ENCODE results near the gene ALK.

The ALK gene

DNA sequence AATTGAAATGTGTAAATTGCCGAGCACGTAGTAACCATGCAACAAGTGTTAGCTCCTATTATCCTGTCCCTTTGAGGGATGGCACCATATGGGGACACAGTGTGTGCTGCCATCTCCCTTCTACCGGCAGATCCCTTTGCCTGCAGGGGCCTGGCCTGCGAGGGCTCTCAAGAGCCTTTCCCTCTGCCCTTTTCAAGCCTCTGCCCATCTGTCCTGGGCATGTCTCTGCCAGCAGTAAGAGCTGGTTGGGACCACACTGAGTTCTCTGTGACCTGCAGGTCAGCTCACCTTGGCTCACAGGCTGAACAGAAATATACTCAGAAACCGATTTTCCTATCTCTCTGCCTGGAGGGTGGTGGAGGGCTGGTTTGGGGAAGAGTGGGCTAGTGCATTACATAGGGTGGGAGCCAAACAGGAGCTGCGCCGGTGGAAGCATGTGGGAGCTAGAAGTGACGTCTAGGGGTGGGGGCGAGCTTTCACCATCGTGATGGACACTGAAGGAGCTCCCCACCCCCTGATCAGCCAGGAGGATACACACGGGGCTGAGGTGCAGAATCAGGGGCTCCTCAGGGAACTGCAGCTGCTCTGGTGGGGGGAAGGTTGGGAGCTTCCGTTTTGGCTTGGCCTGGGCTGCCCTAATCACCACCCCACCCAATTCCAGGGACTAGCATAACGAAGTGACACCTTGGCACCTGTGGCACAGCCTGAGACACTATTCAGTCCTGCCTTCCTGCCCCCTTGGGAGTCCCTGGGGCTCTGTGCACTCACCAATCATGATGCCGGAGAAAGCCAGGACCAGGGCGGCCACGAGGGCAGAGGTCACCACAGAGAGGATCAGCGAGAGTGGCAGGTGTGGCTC, 696.5 kb downstream of the ALK start:
- no peak for DNase-seq (ENCODE audit: low spot score)

GRCh38 chr2:29223851-29224692, 697.3 kb downstream of the ALK start:
- peak; percentile 12 for DNase-seq (ENCODE audit: low spot score)

GRCh38 chr2:29223257-29223656, 698.1 kb downstream of the ALK start:
- no peak for DNase-seq (ENCODE audit: low spot score)

DNA sequence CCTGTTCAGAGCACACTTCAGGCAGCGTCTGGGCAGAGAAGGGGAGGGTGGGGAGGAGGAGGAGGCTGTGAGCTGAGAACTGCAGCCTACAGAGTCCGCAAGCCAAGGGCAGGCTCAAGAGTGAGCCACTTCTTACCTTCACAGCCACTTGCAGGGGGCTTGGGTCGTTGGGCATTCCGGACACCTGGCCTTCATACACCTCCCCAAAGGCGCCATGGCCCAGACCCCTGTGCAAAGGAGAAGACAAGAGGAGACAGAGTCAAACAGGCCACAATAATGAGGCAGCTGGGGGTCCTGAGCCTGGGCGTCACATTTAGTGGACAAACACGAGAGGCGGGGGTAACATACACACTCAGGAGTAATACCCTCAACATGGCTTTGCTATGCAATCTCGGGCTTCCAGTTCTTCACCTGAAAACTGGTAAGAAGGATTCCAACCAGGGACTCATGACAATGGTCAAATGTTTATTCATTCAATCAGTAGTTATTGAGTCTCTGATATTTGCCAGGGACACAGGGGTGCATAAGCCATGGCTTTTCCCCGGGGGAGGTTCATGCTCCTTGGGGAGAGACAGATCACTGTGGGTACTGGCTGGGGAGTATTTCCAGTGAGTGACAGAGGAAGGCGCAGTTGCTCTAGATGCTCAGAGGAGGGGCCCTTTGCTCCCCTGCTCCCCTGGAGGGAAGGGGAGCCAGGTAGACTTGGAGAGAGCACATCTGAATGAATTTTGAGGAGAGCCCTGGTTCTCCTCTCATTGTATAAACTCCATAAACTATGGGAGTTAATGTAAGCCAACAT, 698.8 kb downstream of the ALK start:
- DNase-seq (ENCODE audit: low spot score): no peak

GRCh38 chr2:29220506-29221270, 700.7 kb downstream of the ALK start:
- DNase-seq (ENCODE audit: low spot score): no peak

DNA sequence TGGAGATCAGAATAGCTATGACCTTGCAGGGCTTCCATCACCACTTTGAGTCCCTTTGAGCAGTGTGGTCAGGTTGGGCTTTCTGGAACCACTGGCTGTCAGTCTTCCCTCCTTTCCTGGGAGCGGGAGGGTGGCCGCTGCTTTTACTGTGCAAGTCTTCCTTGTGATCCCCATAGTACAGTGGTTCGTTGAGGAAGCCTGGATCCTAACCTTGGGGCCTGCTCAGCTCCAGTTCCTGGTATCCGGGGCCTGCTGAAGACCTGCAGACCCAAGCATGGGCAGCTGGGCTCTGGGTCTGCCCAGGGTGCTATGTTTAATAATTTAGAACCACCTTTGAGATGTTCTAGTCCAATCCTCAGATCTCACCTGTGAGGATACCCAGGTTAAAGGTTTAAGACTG, 702.0 kb downstream of the ALK start:
- no peak for DNase-seq (ENCODE audit: low spot score)

DNA sequence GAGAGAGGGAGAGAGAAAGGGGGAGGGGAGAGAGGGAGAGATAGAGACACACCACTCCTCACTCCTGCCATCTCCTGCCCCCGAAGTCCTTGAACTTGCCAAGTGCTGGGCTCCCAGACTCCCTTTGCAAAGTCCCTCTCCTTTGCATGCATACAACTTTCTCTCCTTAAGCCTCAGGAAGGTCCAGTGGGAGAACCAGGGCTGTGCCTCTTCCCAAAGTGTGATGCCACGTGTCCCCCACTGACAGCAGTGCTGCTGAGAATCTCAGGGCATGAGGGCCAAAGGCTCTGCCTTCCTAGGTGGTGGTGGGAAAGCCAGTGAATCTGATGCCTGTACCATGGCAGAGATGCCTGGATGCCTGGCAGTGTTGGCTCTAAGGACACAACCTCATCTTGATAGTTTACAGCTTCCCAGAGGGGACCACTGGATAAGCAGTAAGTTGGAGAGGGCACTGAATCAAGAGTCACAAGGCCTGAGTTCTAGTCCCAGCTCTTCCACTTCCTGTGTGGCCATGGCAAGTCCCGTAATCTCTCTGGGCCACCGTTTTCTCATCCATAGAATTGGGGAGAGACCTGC, 702.7 kb downstream of the ALK start:
- no peak for DNase-seq (ENCODE audit: low spot score)

- no peak for DNase-seq (ENCODE audit: low spot score)
Observed at GRCh38 chr2:29218071-29218470, 703.3 kb downstream of the ALK start.

DNA sequence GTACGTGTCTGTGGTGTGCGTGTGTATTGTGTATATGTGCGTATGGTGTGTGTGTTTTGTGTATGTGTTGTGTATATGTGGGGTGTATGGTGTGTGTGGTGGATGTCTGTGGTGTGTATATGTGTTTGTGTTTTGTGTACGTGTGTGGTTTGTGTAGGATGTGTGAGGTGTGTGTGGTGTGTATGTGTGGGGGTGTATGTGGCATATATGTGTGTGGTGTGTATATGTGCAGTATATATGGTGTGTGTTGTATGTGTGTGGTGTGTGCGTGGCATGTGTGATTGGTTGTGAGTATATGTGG, 704.8 kb downstream of the ALK start:
- no peak for DNase-seq (ENCODE audit: low spot score)

GRCh38 chr2:29215739-29216608, 705.4 kb downstream of the ALK start:
- DNase-seq (ENCODE audit: low spot score): no peak

- no peak for DNase-seq (ENCODE audit: low spot score)
Observed at GRCh38 chr2:29215073-29215472, 706.3 kb downstream of the ALK start.

GRCh38 chr2:29213888-29214291, 707.5 kb downstream of the ALK start:
- peak; percentile 40 for DNase-seq (ENCODE audit: low spot score)

DNA sequence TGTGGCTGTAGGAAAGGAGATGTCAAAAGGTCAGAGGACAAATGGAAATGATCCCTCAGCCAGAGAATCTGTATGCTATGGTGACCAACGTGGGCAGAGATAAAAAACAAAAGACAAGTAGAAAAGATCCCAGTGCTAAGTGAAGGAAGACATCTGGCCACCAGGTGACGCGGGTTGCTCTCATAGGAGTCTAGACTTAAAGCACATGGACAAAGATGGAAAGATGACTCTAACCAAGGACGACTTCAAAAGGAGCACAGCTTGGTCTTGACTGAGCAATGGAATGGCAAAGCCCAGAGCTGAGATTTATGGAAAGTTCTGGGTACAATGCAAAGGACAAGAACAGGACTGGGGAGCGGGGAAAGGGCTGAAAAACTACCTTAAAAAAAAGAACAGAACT, 709.4 kb downstream of the ALK start:
- no peak for DNase-seq (ENCODE audit: low spot score)

- DNase-seq (ENCODE audit: low spot score): no peak
Observed at GRCh38 chr2:29209551-29209950, 711.8 kb downstream of the ALK start.

DNA sequence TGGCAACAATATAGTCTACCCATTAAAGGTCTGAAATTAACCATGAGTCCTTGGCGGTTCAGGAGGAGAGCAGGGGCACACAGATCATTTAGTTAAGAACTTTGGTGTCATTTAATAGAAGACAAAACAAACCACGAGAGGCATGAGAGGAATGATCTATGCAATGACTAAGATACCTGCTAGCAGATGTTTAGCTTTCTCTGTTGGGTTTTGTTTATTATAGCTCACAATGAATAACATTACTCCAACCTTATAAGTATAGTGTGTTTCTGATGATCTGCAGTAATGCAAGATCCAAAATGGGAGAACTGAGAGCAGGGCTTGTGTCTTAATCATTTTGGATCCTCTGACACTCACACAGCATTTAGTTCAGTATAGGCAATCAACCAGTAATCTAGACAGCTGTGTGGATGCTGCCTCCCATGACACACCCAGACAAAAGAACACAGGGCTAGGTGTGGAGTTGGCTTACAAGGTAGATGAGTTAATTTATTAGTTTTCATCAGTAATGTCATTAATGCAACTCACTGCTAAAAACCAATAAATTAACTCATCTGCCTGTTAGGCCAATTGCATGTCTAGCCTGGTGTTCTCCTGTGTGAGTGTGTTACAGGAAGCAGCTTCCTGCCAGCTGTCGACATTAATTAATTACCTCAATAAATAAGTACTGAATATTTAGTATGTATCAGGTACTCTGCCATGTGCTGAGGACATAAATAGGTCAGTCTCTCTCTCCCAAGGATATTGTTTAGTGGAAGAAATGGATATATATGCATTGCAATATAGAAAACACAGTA, 713.8 kb downstream of the ALK start:
- DNase-seq (ENCODE audit: low spot score): peak; percentile 13

DNA sequence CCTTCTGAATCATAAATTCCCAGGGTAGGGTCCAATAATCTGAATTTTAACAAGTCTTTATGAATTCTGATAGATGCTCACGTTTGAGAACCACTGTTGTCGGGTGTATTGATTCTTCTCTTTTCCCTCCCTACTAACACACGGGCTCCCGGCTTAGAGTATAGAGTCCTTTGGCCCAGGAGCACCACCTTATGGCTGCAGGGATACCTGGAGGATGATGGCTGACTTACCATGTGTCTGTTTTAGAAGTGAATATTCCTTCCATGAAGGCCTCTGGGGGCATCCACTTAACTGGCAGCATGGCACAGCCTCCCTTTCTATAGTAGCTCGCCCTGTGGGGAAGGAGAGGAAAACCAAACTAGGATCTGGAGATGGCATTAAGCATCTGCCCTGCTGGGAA, 714.4 kb downstream of the ALK start:
- no peak for DNase-seq (ENCODE audit: low spot score)

GRCh38 chr2:29202819-29203495, 718.4 kb downstream of the ALK start:
- no peak for DNase-seq (ENCODE audit: low spot score)

GRCh38 chr2:29201979-29202378, 719.4 kb downstream of the ALK start:
- DNase-seq (ENCODE audit: low spot score): no peak

Data from kidney tubule cell (primary cell).